ENCODE measurements around the gene ZDHHC14.
"Not testable (repeated sequence)": the region's sequence is repeated elsewhere in the genome, so short reads cannot be mapped to it uniquely, and the experiment has no call there.

Gene ZDHHC14

DNA sequence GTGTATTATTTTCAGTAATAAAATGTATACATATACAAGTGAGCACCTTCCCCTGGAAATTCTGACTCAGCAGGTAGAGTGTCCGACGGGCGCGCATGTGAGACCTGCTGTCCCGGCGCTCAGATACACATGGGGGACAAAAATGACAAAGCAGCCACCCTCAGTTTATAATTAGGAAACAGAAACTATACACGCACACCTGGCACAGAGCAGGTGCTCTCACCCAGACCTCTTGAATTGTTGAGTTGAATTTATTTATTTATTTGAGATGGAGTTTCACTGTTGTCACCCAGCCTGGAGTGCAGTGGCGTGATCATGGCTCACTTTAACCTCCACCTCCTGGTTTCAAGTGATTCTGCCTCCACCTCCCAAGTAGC is 180.4 kb downstream of the ZDHHC14 start:
- no peak for DNase-seq
- TF ChIP-seq POLR2A (IDR thresholded peaks at IDR 0.05; ENCODE audit: low read length) (no peak), GATA1 (IDR thresholded peaks at IDR 0.05; ENCODE audit: low read depth, low read length) (no peak)

DNA sequence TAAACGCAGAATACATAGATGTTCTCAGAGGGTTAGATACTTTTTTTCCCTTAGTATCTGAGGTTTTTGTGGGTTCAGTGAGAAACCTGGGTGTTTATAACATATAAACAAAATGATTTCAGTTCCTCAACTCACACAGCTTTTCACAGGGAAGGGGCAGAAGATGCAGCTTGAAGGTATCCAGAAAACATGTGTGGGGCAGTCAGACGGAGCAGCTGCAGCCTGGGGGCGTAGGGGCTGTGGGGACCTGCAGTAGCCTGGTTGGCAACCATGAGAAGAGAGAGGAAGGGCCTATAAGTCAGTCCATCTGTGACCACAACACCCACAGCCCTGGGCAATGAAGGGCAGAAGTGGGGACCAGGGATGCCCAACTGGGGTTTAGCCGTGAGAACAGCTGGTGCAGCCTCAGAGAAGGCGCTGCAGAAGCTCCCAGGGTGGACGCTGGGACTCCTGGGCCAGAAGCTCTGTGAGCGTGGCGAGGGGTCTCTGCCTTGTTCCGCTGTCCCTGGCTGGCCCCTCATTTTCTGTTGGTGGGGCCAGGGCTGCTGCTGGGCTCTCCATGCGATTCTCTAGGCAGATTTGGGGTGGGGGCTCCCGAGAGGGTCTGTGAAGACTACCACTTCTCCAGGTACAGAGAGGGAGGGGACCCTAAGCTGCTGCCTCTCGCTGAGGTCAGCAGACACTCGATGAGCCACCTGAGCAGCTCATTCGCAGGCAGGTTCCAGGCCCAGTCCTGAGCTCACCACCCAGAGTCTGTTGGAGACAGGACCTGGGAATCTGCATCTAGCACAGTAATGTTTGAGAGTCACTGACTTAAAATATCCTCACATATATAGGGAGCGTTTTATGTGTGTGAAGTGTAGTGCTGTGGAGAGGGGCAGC is 181.2 kb downstream of the ZDHHC14 start:
- DNase-seq, result no peak
- no peak for TF ChIP-seq GATA1 (IDR thresholded peaks at IDR 0.05; ENCODE audit: low read depth, low read length)
- TF ChIP-seq POLR2A (IDR thresholded peaks at IDR 0.05; ENCODE audit: low read length), result no peak

DNA sequence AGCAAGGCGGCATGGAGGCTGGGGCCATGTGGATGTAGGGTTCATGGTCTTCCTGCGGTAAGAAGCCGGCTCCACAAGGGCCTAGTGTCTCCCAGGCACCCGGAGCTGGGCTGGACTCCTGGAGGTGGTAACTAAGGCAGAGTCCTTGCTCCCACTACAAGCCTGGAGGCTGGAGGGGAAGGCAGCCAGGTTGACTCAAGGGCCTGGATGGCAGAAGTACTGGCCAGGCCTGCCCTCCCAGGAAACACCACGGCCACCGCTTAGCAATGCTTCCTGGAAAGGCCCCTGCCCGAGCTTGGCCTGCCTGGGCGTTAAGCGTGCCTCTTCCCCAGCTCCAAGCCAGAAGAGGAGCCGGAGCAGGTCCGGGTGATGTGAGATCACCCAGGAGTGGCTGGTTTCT is 182.0 kb downstream of the ZDHHC14 start:
- TF ChIP-seq POLR2A (IDR thresholded peaks at IDR 0.05; ENCODE audit: low read length) (no peak), GATA1 (IDR thresholded peaks at IDR 0.05; ENCODE audit: low read depth, low read length) (no peak)
- no peak for DNase-seq

DNA sequence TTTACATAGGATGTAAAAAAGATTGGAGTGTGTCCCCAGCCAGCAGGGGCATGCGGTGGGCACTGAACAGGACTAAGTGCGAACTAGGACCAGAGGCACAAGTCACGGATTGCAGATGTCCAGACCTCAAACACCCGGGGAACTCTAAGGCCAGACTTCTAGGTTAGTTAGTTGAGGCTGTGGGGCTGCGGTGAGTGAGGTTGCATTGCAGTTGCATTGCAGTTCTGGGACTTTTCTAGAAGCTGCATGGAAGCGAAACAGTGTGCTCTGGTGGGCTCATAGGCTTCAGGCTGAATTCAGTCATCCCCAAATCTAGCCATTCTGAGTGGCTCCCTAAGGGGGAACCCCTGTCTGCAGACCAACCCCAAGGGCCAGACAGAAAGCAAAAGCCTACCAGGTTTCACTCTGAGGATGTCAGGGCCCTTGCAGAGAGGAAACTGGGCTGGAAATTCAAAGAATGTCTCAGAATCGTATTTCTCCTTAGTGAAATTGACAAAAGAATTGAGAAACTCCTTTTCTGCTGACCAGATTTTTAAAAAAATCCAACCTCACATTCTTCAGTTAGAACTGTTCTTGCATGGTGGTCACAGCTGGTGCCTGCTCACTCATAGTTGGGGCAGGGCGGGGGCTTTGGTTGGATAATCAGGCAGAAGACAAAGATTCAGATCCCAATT is 182.8 kb downstream of the ZDHHC14 start:
- TF ChIP-seq POLR2A (IDR thresholded peaks at IDR 0.05; ENCODE audit: low read length), result no peak
- no peak for TF ChIP-seq GATA1 (IDR thresholded peaks at IDR 0.05; ENCODE audit: low read depth, low read length)
- DNase-seq, result no peak

DNA sequence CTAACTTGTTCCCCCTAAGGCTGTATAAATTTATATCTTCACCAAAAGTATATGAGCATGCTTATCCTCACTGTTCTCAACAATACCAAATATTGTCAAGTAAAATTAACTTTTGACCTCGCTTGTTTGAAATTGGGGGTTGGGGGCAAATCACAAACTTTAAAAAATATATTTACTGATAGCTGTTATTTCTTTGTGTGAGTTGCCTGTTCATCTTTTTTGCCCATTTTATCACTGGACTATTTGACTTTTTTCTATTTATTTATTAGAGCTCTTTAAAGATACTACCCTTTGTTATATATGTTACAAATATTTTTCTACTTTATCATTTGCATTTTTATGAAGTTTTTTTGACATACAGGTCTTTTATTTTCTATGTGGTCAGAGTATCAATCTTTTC is 187.7 kb downstream of the ZDHHC14 start:
- TF ChIP-seq POLR2A (IDR thresholded peaks at IDR 0.05; ENCODE audit: low read length) (no peak), GATA1 (IDR thresholded peaks at IDR 0.05; ENCODE audit: low read depth, low read length) (no peak)

DNA sequence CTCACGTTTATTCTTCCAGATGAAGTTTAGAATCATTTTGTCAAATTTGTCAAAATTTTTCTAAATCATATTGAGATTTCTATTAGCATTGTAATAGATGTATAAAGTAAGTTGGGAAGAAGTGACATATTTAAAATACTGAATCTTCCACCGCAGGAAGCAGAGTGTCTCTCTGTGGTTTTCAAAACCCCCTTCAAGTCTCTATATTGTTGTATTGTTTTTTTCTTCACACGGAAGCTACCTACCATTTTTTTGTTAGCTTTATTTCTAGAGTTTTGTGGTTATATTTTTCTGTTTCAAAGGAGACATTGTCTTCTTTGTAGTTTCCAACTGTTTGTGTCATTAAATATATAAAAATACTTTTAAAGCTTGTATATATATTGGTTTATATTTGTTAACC is 188.6 kb downstream of the ZDHHC14 start:
- TF ChIP-seq GATA1 (IDR thresholded peaks at IDR 0.05; ENCODE audit: low read depth, low read length) (no peak), POLR2A (IDR thresholded peaks at IDR 0.05; ENCODE audit: low read length) (no peak)
- no peak for DNase-seq

More for the DNA sequence above, 187.7 kb downstream of the ZDHHC14 start:
- DNase-seq, result no peak

DNA sequence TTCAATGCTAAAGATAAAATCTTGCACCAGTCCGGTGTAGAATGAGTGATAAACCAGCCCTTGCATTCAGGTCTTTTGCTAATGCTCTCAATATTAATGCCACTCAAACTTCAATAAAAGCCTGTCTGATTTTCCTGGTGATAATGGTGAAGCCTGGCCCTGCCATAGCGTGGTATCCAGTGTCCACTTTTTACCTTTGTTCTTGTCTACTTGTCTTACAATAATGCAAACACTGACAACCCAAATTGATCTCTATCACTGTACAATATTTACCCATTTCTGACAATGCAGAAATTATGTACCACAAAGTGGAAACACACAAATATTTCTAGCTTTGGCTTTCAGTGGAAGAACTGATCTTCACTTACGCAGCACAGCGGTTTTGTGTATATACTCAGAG is 189.1 kb downstream of the ZDHHC14 start:
- DNase-seq, result no peak
- TF ChIP-seq POLR2A (IDR thresholded peaks at IDR 0.05; ENCODE audit: low read length) (no peak), GATA1 (IDR thresholded peaks at IDR 0.05; ENCODE audit: low read depth, low read length) (no peak)

DNA sequence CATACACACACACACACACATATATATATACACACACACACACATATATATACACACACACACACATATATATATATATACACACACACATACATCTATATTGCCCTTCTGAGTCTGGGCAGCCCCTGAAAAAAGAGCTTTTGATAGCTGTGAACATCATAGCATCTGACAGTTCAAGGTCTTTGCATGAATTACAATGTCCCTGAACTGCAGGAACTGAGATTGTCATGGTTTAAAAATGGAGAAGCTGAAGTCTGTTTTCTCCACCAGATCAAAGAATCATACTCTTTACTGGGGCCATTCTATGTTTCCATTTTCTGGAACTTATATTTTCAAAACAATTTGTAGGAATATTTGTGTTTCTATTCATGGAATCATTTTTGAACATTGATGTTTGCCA is 189.8 kb downstream of the ZDHHC14 start:
- DNase-seq, result no peak
- TF ChIP-seq GATA1 (IDR thresholded peaks at IDR 0.05; ENCODE audit: low read depth, low read length), result no peak
- TF ChIP-seq POLR2A (IDR thresholded peaks at IDR 0.05; ENCODE audit: low read length), result no peak

DNA sequence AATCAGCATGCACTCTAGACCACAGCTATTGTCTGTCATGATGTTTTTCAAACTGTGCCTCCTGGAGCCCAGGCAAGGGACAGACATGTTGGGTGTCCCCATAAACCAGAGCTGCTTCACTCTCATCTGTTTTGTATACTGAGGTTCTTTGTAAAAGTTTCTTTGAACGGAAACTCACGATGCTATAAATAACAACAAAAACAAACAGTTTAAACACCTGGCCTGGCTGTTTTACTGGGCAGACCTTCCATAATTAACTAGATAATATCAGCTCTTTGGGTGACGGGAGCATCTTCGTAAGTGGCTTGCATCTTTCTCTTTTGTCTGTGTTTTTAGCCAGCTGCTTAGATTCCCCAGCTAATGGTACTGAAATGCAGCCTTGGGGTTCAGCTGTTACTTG is 190.3 kb downstream of the ZDHHC14 start:
- TF ChIP-seq POLR2A (IDR thresholded peaks at IDR 0.05; ENCODE audit: low read length) (no peak), GATA1 (IDR thresholded peaks at IDR 0.05; ENCODE audit: low read depth, low read length) (no peak)
- DNase-seq, result no peak

DNA sequence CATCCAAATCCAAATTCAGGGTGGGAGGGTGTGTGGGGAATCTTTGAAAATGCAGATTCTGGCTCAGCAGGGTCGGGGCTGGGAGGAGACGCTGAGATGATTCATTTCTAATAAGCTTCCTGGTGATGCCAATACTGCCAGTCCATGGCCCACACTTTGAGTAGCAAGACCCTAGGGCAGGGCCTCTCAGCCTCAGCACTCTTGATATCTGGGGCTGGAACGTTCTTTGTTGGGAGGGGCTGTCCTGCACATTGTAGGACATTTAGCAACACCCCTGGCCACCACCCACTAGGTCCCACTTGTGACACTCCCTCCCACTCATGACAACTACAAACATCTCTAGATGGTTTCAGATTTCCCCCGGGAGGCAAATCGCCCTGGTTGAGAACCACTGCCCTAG is 191.0 kb downstream of the ZDHHC14 start:
- TF ChIP-seq GATA1 (IDR thresholded peaks at IDR 0.05; ENCODE audit: low read depth, low read length), result no peak
- TF ChIP-seq POLR2A (IDR thresholded peaks at IDR 0.05; ENCODE audit: low read length), result no peak
- DNase-seq, result no peak

DNA sequence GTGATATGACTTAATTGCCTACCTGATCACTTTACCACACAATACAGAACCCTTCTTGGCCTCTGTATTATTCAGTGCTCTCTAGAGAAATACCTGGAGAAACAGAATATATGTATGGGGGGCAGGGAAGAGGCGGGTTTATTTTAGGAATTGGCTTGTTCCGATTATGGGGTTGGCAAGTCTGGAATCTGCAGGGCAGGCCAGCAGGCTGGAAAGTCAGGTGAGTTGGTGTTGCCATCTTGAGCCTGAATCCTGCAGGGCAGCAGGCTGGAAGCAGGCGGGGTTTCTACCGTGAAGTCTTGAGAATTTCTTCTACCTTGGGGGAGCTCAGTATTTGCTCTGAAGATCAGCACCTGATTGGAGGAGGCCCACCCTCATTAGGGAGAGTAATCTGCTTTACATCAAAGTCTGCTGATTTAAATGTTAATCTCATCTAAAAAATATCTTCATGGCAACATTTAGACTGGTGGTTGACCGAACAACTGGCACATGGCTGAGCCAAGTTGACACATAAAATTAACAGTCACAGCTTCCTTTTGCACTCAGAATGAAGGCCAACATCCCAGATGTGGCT is 193.9 kb downstream of the ZDHHC14 start:
- TF ChIP-seq GATA1 (IDR thresholded peaks at IDR 0.05; ENCODE audit: low read depth, low read length) (no peak), POLR2A (IDR thresholded peaks at IDR 0.05; ENCODE audit: low read length) (no peak)

DNA sequence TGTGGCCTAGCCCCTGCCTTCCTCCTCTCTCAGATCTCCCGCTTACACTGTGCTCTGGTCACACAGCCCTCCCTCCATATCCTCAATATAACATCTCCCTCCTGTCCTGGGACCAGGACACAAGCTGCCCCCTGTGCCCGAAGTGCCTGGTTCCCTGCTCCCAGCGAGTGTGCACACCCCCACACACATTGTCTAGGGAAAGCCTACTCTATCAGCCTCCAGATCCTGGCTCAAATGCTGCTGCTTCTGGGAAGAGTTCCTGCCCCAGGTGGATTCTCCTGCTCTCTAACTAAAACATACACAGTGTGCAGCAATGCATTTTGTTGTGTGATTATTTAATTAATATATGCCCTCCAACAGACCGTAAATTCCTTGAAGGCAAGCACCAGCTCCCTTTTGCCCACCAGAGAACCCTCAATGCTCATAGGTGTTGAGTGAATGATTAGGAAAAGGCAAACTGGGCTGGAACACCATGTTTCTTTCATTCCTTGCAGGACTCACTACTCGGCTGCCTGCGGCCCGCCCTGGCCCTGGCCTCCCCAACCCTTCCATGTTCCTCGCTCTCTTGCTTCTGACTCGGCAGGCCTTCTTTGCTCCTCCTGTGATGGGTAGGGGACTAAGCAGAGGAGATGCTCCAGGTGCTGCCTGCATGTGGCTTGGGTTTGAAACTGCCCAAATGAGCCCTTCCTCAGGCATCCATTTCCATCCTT is 194.6 kb downstream of the ZDHHC14 start:
- no peak for DNase-seq
- TF ChIP-seq GATA1 (IDR thresholded peaks at IDR 0.05; ENCODE audit: low read depth, low read length) (no peak), POLR2A (IDR thresholded peaks at IDR 0.05; ENCODE audit: low read length) (no peak)

More for the DNA sequence above, 193.9 kb downstream of the ZDHHC14 start:
- DNase-seq, result no peak

DNA sequence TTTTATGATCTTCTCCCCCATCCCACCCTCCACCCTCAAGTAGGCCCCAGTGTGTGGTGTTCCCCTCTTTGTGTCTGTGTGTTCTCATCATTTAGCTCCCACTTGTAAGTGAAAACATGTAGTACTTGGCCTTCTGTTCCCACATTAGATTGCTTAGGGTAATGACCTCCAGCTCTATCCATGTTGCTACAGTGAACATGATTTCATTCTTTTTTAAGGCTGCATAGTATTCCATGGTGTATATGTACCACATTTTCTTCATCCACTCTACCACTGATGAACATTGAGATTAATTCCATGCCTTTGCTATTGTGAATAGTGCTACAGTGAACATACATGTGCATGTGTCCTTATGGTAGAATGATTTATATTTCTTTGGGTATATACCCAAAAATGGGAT is 196.0 kb downstream of the ZDHHC14 start:
- DNase-seq, result not testable (repeated sequence)

DNA sequence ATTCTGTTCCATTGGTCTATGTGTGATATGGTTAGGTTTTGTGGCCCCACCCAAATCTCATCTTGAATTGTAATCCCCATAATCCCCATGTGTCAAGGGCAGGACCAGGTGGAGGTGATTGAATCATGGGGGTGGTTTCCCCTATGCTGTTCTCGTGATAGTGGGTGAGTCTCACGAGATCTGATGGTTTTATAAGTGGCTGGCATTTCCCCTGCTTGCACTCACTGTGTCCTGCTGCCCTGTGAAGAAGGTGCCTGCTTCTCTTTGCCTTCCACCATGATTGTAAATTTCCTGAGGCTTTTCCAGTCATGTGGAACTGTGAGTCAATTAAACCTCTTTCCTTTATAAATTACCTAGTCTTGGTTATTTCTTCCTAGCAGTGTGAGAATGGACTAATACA is 197.5 kb downstream of the ZDHHC14 start:
- DNase-seq, result not testable (repeated sequence)
